Mesenchymal stem cell (in vitro differentiated cells and primary cell): ENCODE measurements around the gene OR6C65.
"Not testable (repeated sequence)": the region's sequence is repeated elsewhere in the genome, so short reads cannot be mapped to it uniquely, and the experiment has no call there.

Experiments used
- DNase-seq: peaks from one replicate; pipeline ENCODE4 v3.0.0-alpha.2; 2013
- H2AFZ ChIP-seq: one replicate; pipeline ENCODE4 v1.6.1; 2013; ENCODE audit warnings: low read depth, mild to moderate bottlenecking, control low read depth, inconsistent platforms, low read length, moderate library complexity
- H2AK5ac ChIP-seq: 2 replicates; pipeline ENCODE4 v1.6.1; 2013; ENCODE audit warnings: low read length, moderate library complexity, mild to moderate bottlenecking, inconsistent platforms; ENCODE audit not compliant: severe bottlenecking
- H2BK120ac ChIP-seq: one replicate; pipeline ENCODE4 v1.6.1; 2013; ENCODE audit warnings: low read depth, mild to moderate bottlenecking, inconsistent platforms, low read length, moderate library complexity
- H2BK12ac ChIP-seq, 2 experiments: one replicate each; pipeline ENCODE4 v1.6.1; 2013; ENCODE audit warnings: inconsistent platforms in 2 of 2, low read length in 2 of 2, mild to moderate bottlenecking in 2 of 2, moderate library complexity in 2 of 2, control low read depth in 1 of 2
- H2BK15ac ChIP-seq: one replicate; pipeline ENCODE4 v1.6.1; 2013; ENCODE audit warnings: mild to moderate bottlenecking, low read depth, inconsistent platforms; ENCODE audit not compliant: poor library complexity, severe bottlenecking
- H2BK5ac ChIP-seq: 2 replicates; pipeline ENCODE4 v1.6.1; 2013; ENCODE audit warnings: low read depth, mild to moderate bottlenecking, low read length, control low read depth, inconsistent platforms; ENCODE audit not compliant: poor library complexity, severe bottlenecking
- H3K14ac ChIP-seq, 2 experiments: one replicate each; pipeline ENCODE4 v1.6.1; 2013; ENCODE audit warnings: inconsistent platforms in 2 of 2, low read length in 2 of 2, control low read depth in 1 of 2, mild to moderate bottlenecking in 1 of 2, moderate library complexity in 1 of 2
- H3K18ac ChIP-seq, 2 experiments: one replicate each; pipeline ENCODE4 v1.6.1; 2013; ENCODE audit warnings: inconsistent platforms in 2 of 2, low read length in 2 of 2, control low read depth in 1 of 2, low read depth in 1 of 2, mild to moderate bottlenecking in 1 of 2
- H3K23ac ChIP-seq, 2 experiments: one replicate each; pipeline ENCODE4 v1.6.1; 2013; ENCODE audit warnings: inconsistent platforms in 2 of 2, low read length in 2 of 2, mild to moderate bottlenecking in 2 of 2, moderate library complexity in 2 of 2, control low read depth in 1 of 2
- H3K27ac ChIP-seq: 2 replicates; pipeline ENCODE4 v1.5.1; 2013; ENCODE audit warnings: mild to moderate bottlenecking, moderate library complexity, low read length, control low read depth, inconsistent platforms; ENCODE audit not compliant: poor library complexity, severe bottlenecking
- H3K27me3 ChIP-seq, 2 experiments: 2 replicates each; pipeline versions ENCODE4 v1.6.1 to v1.7.0; 2013; ENCODE audit warnings: low read length in 2 of 2, mild to moderate bottlenecking in 2 of 2, moderate library complexity in 2 of 2, control low read depth in 1 of 2, inconsistent platforms in 1 of 2; ENCODE audit not compliant: control insufficient read depth in 1 of 2, insufficient read depth in 1 of 2
- H3K36me3 ChIP-seq, 2 experiments: 2 replicates each; pipeline versions ENCODE4 v1.6.1 to v1.7.0; 2013; ENCODE audit warnings: low read length in 2 of 2, control low read depth in 1 of 2, inconsistent platforms in 1 of 2, low read depth in 1 of 2, mild to moderate bottlenecking in 1 of 2; ENCODE audit not compliant: insufficient read depth in 2 of 2, control insufficient read depth in 1 of 2
- H3K4ac ChIP-seq, 2 experiments: one replicate each; pipeline ENCODE4 v1.6.1; 2013; ENCODE audit warnings: inconsistent platforms in 2 of 2, low read length in 2 of 2, mild to moderate bottlenecking in 2 of 2, moderate library complexity in 2 of 2, control low read depth in 1 of 2, low read depth in 1 of 2
- H3K4me1 ChIP-seq: 2 replicates; pipeline ENCODE4 v1.6.1; 2013; ENCODE audit warnings: low read depth, low read length, control low read depth; ENCODE audit not compliant: control insufficient read depth, insufficient read depth
- H3K4me2 ChIP-seq: 2 replicates; pipeline ENCODE4 v1.6.1; 2013; ENCODE audit warnings: low read length, mild to moderate bottlenecking, inconsistent platforms; ENCODE audit not compliant: poor library complexity, severe bottlenecking
- H3K4me3 ChIP-seq, 2 experiments: 2 replicates each; pipeline versions ENCODE4 v1.5.1 to v1.7.0; 2013; ENCODE audit warnings: low read length in 2 of 2, mild to moderate bottlenecking in 2 of 2, control low read depth in 1 of 2, low read depth in 1 of 2; ENCODE audit not compliant: insufficient read depth in 1 of 2
- H3K79me1 ChIP-seq: replicated peaks from 2 replicates; pipeline ENCODE4 v1.6.1; 2013; ENCODE audit warnings: mild to moderate bottlenecking, control low read depth, low read length, inconsistent platforms; ENCODE audit not compliant: poor library complexity, severe bottlenecking
- H3K9ac ChIP-seq: 2 replicates; pipeline ENCODE4 v1.7.0; 2013; ENCODE audit warnings: mild to moderate bottlenecking, low read length, moderate library complexity
- H3K9me3 ChIP-seq: 2 replicates; pipeline ENCODE4 v1.7.0; 2013; ENCODE audit warnings: mild to moderate bottlenecking, low read length; ENCODE audit not compliant: control insufficient read depth
- H4K8ac ChIP-seq: one replicate; pipeline ENCODE4 v1.6.1; 2013; ENCODE audit warnings: inconsistent platforms, mild to moderate bottlenecking, low read length, moderate library complexity
- H4K91ac ChIP-seq: one replicate; pipeline ENCODE4 v1.6.1; 2013; ENCODE audit warnings: mild to moderate bottlenecking, low read length, inconsistent platforms
- WGBS: methylation state at CpG from one replicate; pipeline ENCODE4 v1.1.7; 2013; ENCODE audit warnings: mixed read lengths; 5-methylcytosine and 5-hydroxymethylcytosine counted together

Gene OR6C65

GRCh38 chr12:55407866-55408265, 7.5 kb downstream of the OR6C65 start:
- WGBS: no CpG with 5 or more reads among the region's 1 CpG
- DNase-seq: no peak
- Histone ChIP-seq H2BK15ac (no peak overlapping the region), H3K14ac (no peak overlapping the region), H3K79me1 (no peaks in the 10 kb centered on the region), H2AFZ (no peak overlapping the region), H2BK120ac (no peak overlapping the region), H3K9me3 (peaks cover 11% of the 10 kb centered on the region), H4K8ac (no peak overlapping the region), H3K4ac (no peak overlapping the region), H3K36me3 (no peaks in the 10 kb centered on the region), H3K27me3 (no peaks in the 10 kb centered on the region), H3K23ac (no peak overlapping the region), H2BK12ac (no peak overlapping the region), H2BK5ac (no peak overlapping the region), H4K91ac (no peak overlapping the region), H3K9ac (no peak overlapping the region), H3K4me1 (no peaks in the 10 kb centered on the region), H2AK5ac (no peak overlapping the region), H3K18ac (no peak overlapping the region), H3K27ac (no peak overlapping the region), H3K4me2 (no peak overlapping the region), H3K4me3 (no peak overlapping the region)

- not testable (repeated sequence) for H2AFZ ChIP-seq
- 80% methylated on average over 1 of the region's 1 CpG for WGBS
Measured at GRCh38 chr12:55409133-55409532, 8.8 kb downstream of the OR6C65 start.

DNA sequence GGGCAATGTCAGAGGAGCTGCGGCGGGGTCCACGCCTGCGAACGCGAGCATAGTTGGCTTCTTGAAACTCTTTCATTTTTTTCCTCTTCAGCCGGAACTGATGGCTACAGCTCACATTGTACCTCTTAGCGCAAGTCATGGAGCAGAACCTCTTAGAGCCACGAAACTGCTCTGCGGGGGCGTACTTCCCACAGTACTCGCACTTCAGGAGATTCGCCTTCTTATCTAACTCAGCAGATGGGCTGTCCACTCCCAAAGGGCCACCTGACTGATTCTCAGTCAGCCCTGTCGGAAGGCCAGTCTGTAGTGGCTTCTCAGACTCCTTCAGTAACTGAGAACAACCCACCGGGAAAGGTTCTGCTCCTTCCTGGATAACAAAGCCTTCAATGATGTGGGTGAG, 11.8 kb downstream of the OR6C65 start:
- not testable (repeated sequence) for H3K36me3 ChIP-seq, DNase-seq, H3K79me1 ChIP-seq, H3K14ac ChIP-seq, H4K91ac ChIP-seq, H3K18ac ChIP-seq, H2AFZ ChIP-seq, H2BK120ac ChIP-seq, H3K4me1 ChIP-seq, H3K4ac ChIP-seq, H3K27ac ChIP-seq, H3K4me2 ChIP-seq, H3K27me3 ChIP-seq, H3K9ac ChIP-seq, H3K23ac ChIP-seq, H4K8ac ChIP-seq, H2AK5ac ChIP-seq, H2BK5ac ChIP-seq, H2BK15ac ChIP-seq, H3K4me3 ChIP-seq, H2BK12ac ChIP-seq
- 89% methylated on average over 14 of the region's 15 CpGs for WGBS
- H3K9me3 ChIP-seq: peaks cover 11% of the 10 kb centered on the region

More at GRCh38 chr12:55409133-55409532, 8.8 kb downstream of the OR6C65 start:
- H4K91ac ChIP-seq, H3K4me2 ChIP-seq, DNase-seq, H3K23ac ChIP-seq, H4K8ac ChIP-seq, H3K18ac ChIP-seq, H3K14ac ChIP-seq, H3K4me3 ChIP-seq, H3K27ac ChIP-seq, H2AK5ac ChIP-seq, H3K4ac ChIP-seq, H3K4me1 ChIP-seq, H3K9ac ChIP-seq, H2BK12ac ChIP-seq, H2BK5ac ChIP-seq, H3K79me1 ChIP-seq, H3K27me3 ChIP-seq, H2BK120ac ChIP-seq, H2BK15ac ChIP-seq, H3K36me3 ChIP-seq: not testable (repeated sequence)
- peaks cover 11% of the 10 kb centered on the region for H3K9me3 ChIP-seq

DNA sequence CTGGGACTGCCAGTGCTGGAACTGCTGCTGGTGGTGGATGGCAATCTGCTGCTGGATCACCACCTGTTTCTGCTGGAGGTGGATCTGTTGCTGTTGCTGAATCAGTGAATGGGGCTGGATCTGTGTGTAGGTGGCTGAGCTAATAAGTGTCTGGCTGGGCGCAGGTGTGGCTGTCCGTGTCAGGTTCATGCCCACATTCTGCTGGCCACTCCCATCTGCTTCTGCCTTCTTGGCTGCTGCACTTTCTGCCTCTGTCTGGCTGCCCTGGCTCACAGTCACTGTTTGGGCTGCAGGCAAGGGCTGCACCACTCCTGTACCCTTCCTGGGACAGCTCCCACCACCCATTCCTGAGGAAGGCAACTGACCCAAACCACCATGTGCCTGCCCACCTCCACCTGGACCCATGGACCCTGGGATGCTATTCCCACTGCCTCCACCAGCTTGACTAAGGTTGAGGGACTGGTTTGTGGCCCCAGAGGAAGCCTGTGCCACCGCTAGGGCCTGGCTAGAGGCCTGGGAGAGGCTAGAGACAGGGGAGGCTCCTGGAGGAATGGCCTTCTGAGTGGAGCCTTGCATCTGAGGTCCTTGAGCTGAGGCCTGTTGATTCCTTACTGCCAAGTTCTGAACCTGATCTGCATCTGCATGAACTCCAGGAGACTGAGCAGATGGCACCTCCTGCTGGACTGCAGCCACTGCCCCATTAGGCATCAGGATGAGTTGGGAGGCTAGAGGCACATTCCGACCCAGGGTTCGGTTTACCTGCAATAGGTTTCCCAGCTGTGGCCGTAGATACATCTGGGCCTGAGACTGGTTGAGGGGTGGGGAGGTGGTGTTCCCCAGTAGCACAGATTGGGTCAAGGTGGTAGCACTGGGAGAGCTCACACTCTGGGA, 13.4 kb downstream of the OR6C65 start:
- not testable (repeated sequence) for H4K91ac ChIP-seq, H3K27ac ChIP-seq, H3K4me2 ChIP-seq, H4K8ac ChIP-seq, H2BK15ac ChIP-seq, H2BK120ac ChIP-seq, H2BK5ac ChIP-seq, H3K4me1 ChIP-seq, H3K18ac ChIP-seq, H3K23ac ChIP-seq, H3K9me3 ChIP-seq, H2BK12ac ChIP-seq, H3K79me1 ChIP-seq, H3K4me3 ChIP-seq, H3K4ac ChIP-seq, H3K14ac ChIP-seq, H3K27me3 ChIP-seq, H2AFZ ChIP-seq, H3K36me3 ChIP-seq, H3K9ac ChIP-seq, H2AK5ac ChIP-seq, DNase-seq
- 84% methylated on average over 3 of the region's 6 CpGs for WGBS
